GM04503 (cell line): Measurements from ENCODE around the gene CDPF1.
"Not testable (repeated sequence)": the region's sequence is repeated elsewhere in the genome, so short reads cannot be mapped to it uniquely, and the experiment has no call there.

Experiments used
- DNase-seq: peaks from one replicate; pipeline ENCODE4 v3.0.0-alpha.2; 2012; ENCODE audit warnings: low read depth

The CDPF1 gene

DNA sequence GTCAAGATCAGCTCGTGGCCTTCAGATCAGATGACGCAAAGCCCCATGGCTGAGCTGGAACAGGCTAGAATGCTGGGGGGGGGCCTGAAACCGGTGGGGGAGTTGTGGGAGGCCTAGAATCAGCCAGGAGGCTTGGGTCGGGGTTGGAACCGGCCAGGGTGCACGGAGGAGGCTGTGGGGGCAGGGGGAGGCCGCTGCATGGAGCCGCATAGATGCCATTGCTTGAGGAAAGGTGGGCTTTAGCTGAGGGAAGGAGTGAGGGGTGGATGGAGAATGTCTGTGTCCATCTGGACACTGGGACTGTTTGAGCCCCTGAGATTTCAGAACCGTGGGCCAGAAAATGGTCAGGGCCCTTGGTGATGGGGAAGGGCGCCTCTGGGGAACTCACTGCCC is 25.2 kb downstream of the CDPF1 start:
- no peak for DNase-seq

DNA sequence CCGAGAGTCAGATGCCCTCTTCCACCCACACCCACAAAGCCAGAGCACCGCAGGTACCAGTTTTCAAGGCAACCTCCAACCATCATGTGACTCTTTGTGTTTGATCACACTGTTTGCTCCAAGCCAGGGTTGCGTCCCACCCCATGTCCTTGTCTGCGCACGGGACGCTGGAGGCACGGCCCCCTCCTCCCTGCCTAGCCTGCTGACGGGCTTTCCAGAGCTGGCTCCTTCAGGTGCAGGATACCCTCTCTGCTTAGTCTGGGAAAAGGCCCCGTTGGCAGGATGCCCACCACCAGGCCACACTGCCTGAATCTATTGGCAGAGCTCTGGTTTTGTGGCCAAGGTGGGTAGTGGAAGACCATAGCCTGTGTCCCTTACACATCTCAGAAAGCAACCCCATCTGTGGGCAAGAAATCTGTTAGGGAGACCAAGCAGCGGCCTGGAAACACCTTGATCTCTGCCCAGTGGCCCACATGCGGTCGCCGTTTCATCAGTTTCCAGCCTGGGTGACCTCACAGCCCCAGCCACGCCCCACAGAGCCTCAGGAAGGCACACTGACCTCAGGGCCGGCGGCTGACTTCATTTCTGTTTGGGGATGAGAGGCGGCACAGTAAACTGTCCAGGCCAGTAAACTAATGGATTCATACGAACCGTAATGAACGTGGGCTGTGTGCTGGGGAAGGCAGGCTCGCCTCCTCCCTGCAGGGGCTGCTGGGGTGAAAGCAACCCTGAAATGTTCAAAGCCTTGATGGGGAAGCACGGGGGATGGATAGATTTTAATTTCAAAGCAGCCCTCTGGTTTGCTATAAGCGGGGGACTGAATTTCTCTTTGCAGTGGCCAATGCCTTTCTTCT is 25.8 kb downstream of the CDPF1 start:
- no peak for DNase-seq

GRCh38 chr22:46220921-46221320 is 29.2 kb downstream of the CDPF1 start:
- no peak for DNase-seq

GRCh38 chr22:46219636-46220035 is 30.5 kb downstream of the CDPF1 start:
- no peak for DNase-seq

- DNase-seq, result no peak
Observed at GRCh38 chr22:46214616-46215015, 35.5 kb downstream of the CDPF1 start.

GRCh38 chr22:46214149-46214548 is 35.9 kb downstream of the CDPF1 start:
- DNase-seq, result no peak

DNA sequence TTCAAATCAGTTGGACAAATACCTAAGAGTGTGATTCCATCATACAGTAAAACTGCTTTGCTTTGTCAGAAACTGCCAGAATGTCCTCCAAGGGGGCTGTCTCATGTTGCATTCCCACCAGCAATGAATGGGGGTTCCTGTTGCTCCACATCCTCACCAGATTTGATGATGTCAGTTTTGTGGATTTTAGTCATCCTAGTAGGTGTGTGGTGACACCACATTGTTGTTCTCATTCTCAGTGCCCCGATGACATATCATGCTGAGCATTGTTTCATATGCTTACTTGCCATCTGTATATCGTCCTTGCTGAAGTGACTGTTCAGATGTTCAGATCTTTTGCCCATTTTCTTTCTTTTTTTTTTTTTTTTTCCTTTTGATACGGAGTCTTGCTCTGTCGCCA is 37.0 kb downstream of the CDPF1 start:
- no peak for DNase-seq

- no peak for DNase-seq
Observed at GRCh38 chr22:46212195-46212594, 37.9 kb downstream of the CDPF1 start.

GRCh38 chr22:46209262-46209661 is 40.8 kb downstream of the CDPF1 start:
- DNase-seq, result no peak

DNA sequence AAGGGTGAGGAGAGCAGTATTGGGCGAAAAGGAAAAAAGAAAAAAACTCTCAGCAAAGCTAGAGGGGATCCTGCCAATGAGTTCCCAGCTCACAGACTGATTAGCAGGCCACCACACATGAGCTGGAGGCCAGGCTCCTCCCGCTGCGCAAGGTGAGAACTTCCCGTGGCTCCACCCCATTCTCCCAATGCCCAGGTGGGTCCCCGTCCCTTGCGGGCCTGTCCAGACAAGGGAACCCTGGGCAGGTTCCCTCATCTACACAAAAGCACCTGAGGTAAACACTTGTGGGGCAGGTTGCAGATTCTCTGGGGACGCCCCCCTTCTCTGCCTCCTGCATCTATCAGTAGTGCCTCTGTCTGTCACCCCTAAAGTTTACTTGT is 46.5 kb downstream of the CDPF1 start:
- DNase-seq, result no peak

DNA sequence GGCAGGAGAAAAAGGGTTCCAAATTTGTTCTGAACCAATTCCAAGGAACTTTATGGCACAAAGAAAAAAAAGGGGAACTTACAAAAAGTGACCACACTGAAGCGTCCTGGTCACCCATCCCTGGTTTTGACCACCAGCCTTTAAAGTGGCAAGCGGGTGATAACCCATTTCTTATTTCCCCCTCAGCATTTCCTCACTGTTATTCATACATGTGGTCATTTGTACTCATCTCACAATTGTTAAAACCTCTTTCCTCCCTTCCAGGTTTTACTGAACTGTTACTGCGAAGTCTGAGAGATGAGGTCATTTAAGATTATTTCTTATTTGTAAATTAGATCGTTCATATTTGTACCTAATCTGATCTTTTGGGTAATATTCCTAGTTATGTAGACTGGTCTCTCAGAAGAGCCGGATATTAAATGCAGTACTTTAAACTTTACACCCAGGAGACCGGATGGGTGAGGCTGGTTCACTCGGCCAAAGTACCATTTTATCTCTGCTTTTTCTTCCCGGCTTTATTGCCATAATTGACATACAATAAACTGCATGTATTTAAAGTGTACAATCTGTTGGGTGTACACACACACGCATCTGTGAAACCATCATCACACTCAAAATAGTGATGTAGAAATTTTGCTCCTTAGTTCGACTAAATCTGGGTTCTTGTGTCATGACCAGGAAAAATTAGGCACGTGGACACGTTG is 47.0 kb downstream of the CDPF1 start:
- no peak for DNase-seq

DNA sequence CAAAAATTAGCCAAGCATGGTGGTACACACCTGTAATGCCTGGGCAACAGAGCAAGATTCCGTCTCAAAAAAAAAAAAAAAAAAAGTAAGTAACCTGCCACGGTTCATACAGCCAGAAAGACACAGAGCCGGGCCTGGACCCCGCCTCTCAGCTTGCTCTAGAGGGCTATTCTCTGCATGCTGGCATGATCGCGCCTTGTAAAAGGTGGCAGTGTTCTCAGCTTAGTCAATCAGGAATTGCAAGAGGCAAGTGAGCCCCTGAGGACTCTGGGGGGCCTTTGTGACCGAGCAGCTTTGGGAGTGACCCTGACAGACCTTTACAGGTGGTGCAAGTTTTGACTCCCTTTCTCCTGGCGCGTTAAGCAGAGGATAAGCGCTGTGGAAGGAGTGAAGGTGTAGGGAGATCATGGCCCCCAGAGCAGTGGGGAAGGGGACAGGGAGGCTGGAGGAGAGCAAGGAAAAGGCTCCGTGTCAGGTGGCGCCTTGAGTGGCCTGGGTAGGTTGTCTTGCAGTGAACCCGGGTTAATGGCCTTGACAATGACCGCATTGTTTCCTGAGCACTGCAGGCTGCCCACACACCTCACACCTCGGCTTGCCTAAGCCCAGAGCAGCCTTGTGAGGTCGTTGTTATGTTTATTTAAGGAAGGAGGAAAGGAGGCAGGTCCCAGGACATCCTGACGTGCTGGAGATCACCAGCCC is 48.9 kb downstream of the CDPF1 start:
- DNase-seq, result no peak

DNA sequence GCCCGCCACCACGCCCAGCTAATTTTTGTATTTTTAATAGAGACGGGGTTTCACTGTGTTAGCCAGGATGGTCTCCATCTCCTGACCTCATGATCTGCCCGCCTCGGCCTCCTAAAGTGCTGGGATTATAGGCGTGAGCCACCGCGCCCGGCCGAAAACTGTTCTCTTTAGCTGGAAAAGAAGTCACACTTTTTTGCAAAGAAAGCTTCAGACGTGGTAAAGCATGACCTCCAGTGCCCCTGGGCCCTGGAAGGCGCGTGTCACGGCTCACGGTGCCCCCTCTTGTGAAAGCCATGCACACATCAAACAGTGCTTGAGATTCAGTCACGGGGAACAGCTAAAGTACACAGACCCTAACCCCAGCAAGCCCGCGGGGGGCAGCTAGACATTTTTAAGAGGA is 51.3 kb downstream of the CDPF1 start:
- not testable (repeated sequence) for DNase-seq

- no peak for DNase-seq
Observed at GRCh38 chr22:46198274-46198673, 51.8 kb downstream of the CDPF1 start.

GRCh38 chr22:46196278-46196677 is 53.8 kb downstream of the CDPF1 start:
- no peak for DNase-seq

DNA sequence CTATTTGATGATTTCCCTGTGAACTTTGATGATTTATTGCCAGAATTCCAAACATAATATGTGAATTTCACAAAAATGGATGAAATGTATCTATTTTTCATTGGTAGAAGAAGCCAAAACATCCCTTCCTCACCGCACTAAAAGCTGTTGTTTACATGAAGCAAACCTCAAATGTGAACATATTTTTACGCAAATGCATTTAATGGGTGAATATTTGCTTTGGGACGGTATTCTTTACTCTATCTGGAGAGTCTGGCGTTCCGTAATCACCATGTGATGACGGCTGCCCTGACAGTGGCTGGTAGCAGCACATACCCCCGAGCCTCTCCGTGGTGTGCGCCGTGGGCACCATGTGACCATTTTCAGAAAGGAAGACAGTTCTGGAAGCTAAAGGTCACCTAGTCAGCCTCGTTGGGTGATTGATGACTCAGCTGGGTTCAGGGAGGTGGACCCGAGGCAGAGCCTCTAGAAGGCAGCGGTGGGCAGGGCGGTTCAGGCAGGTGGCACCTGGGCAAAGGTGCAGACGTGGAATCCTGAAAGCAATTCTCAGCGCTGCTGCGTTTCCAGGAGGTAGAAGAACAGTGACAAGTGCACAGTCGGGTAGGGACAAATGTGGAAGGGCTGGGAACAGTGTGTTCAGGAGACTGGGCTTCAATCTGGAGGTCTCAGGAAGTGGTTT is 54.5 kb downstream of the CDPF1 start:
- DNase-seq, result no peak
